ENCODE measurements around the gene MAP3K1.

DNA sequence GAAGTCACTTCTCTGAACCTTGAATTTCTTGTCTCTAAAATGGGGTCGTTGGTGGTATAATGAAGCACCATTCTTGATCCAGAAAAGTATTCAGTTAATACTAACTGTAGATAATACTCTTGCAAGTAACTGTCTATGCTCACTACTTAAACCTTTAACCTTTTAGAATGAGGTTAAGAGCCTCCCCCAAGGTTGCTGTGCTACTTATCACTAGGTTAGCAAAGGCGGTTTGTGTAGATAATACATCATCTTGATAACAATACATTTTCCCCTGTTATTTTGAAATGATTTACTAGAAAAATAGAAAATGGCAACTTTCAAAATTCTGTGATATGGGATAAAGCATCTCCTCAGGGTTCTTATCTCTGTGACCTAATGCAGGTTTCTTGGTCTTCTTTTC, 12.6 kb downstream of the MAP3K1 start:
- TF ChIP-seq, protein P1, sequence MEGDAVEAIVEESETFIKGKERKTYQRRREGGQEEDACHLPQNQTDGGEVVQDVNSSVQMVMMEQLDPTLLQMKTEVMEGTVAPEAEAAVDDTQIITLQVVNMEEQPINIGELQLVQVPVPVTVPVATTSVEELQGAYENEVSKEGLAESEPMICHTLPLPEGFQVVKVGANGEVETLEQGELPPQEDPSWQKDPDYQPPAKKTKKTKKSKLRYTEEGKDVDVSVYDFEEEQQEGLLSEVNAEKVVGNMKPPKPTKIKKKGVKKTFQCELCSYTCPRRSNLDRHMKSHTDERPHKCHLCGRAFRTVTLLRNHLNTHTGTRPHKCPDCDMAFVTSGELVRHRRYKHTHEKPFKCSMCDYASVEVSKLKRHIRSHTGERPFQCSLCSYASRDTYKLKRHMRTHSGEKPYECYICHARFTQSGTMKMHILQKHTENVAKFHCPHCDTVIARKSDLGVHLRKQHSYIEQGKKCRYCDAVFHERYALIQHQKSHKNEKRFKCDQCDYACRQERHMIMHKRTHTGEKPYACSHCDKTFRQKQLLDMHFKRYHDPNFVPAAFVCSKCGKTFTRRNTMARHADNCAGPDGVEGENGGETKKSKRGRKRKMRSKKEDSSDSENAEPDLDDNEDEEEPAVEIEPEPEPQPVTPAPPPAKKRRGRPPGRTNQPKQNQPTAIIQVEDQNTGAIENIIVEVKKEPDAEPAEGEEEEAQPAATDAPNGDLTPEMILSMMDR (IDR thresholded peaks at IDR 0.05) = no peak
- TF ChIP-seq ZFX (IDR thresholded peaks at IDR 0.05; ENCODE audit: borderline replicate concordance) = no peak
